Activated T-cell treated with anti-CD3 and anti-CD28 coated beads for 24 hours (primary cell): ENCODE data around the gene TBX6.
"Not testable (repeated sequence)": the region's sequence is repeated elsewhere in the genome, so short reads cannot be mapped to it uniquely, and the experiment has no call there.

Experiments used
- DNase-seq: peaks from one replicate; pipeline ENCODE4 v3.0.0-alpha.2; 2020; ENCODE audit warnings: low read depth

Gene TBX6

DNA sequence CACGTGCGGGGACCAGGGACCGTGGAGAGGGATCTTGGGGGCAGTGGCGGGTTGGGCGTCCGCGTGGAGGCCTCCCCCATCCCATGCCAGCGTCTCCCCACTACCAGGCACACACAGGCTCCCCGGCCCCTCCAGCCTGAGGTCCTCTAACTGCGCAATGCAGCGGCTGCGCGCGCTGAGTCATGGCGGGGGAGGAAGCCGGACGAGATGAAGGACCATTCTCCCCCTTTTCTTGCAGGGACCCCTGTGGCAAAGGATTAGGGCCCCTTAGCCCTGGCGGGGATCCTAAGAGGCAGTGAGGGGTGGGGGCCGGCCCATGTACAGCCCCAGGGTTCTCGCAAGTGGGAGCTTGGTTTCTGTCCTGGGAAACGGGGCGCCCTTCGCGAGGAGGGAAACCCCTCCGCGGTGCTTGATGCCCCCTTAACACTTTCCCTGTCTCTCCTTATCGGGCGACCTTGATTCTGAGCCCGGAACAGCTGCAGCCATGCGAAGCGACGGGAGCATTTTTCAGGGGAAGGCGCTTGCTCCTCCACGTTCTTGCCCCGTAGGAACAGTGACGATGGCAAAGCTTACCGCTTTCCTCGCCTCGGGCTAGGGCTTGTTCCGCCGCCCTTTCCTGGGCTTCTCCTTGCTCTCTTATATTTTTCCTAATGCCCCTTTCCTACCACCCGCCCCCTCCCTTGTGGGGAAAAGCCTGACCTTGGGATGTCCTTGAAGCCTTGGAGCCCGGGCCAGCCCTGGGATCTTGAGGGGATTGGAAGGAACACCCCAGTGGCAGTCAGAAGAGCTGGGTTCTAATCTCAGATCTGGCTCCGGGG, 25.6 kb downstream of the TBX6 start:
- DNase-seq: peak; percentile 21

DNA sequence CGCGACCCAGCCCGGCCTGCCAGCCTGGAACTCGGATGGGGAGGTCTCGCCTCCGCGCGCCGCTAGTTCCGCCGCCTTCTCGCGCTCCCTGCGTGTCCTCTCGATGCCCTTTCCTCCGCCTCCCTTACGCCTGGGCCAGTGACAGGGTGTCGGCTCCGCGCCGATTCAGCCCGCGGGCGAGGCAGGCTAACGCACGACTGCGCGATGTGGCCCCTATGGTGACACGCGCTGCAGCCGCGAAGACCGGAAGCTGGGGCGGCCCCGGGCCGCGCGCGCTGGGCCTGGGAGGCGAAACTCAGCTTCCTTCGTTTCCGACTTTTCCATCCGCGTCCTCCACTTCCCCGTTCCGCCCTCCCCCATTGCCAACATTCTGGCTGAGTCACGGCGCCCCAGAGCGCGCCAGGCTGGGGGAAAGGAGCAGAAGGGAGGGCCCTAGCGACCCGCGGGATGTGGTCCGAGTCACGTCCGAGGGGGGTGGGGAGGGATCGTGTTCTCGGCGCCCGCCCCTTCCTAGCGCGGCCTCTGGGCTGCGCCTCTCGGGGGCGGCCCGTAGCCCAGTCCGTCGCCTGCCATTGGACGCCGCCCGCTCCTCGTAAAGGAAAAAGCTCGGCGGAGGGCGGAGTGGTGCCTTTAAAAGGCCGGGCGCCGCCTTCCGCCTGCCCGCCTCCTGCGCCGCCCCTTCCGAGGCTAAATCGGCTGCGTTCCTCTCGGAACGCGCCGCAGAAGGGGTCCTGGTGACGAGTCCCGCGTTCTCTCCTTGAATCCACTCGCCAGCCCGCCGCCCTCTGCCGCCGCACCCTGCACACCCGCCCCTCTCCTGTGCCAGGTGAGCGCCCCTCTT, 26.4 kb downstream of the TBX6 start, which contains the start of gene ALDOA:
TSS of gene ALDOA (plus strand) at position 659 of the 841 bp plus-strand sequence. CDS start 1,138 bp downstream, outside the sequence.
- DNase-seq: peak; percentile 95

DNA sequence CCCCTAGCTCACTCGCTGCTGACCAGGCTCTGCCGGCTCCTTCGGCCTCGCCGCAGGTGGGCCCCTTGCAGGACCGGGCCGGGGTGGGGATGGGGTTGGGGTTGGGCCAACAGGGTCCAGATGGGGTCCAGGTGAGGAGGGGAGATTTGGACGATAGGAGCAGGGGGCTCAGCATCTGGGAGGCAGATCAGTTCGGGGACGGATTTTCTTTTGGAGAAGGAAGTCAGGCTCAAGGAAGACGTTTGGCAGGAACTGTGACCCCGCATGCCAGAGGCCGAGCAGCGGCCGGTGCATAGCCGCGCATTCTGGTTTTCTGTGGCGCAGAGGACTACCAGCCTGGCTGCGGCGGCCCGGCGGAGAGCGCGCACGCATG, 27.0 kb downstream of the TBX6 start:
- no peak for DNase-seq

DNA sequence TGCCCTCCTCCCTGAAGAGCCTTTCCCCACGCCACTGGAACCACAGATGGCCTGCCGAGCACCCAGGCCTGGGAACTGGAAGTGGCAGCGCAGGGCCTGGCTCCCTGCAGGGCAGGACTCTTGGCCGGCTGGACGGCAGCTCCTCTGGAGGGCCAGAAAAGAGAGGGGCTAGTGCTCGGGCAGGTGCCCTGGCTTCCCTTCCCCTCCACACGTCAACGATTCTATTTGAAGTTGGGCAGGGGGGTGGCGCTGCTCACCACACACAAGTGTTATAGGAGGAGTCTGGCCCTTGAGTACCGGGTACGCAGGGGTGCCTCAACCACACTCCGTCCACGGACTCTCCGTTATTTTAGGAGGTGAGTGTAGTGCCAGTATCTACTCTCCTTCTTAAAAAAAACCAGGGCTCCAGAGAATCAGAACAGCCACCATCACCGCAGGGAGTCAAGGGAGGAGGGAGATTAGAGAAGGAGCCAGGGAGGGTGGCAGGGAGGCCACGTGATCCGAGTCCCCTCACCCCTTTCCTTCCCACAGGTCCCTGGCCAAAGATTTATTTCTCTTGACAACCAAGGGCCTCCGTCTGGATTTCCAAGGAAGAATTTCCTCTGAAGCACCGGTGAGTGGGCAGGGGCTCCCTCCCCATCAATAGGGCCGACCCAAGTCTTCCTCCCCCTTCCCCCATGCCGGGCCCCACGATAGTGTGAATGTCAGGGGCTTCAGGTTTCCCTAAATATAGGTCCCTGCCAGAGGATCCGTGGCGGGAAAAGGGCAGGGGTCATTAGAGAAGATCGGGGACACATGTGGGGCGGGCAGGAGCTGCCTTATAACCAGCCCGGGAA, 27.6 kb downstream of the TBX6 start:
- peak; percentile 64 for DNase-seq

DNA sequence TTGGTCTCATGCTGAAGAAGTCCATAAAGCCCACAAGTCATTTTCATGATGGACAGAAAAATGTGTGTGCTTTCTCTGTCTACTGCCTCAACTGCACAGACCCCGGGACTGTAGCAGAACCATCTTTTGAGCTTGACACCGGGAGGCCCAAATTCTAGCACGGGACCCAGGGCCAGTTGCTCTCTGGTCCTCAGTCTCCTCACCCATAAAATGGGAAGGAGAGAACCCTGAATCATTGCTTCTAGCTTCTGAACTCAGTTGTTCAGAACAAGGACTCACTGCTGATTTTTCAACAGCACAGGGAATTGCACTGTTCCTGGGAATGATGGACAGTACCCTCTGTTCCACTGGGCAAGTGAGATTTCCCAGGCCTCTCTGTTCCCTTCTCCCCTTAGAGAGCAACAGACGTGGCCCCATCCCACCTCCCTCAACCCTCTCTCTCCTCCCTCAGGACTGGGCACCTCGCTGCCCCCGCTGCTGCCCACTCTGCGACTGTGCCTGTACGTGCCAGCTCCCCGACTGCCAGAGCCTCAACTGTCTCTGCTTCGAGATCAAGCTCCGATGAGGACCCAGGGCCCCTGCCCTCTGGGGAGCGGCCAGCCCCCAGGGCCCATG, 28.3 kb downstream of the TBX6 start:
- no peak for DNase-seq

DNA sequence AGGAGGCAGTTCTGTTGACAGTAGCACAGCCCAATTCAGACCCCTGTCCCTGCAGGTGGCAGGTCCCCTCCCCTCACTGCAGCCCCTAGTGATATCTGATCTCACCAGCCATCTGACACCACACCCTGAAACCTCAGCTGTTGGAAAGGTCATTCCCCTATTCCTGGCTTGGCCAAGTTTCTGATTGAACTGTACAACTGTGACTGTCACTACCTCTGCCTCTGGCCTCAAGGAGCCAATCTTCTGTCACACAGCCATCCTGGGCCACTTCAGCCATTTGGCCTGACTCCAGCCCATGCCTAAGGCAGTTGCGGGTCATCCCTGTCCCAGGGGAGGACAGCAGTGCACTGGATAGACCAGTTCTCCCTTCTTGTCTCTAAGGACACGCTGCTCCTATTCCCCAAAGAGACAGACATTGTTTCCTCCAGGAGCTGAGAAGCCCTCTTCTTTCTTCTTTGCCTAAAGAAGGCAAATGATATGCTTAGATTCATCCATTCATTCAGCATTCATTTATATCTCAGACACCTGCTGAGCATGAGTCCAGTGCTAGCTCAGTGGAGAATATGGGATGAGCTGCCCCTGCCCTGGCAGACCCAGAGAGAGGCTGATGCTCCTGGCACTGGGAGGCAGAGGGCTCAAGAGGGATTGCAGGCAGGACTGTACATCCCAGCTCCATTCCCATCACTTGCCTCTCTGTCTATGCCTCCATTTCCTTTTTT, 30.7 kb downstream of the TBX6 start:
- DNase-seq: no peak

DNA sequence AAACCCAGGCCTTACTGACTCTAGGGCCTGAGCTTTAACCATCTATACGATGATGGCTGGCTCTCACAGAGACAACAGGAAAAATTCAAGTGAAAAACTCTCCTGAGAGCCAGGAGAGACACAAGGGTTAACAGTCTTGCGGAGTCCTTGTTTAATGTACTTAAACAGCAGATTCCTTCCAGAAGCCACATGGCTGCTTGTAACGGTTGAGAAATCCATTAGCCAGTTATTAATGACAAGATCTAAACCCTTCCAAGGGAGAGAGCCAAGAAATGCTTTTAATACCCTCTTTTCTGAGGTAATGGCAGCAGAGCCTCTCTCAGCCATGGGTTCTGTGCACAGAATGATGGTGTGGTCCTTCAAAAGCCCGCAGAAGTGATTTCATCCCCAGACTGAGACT, 31.4 kb downstream of the TBX6 start:
- no peak for DNase-seq

DNA sequence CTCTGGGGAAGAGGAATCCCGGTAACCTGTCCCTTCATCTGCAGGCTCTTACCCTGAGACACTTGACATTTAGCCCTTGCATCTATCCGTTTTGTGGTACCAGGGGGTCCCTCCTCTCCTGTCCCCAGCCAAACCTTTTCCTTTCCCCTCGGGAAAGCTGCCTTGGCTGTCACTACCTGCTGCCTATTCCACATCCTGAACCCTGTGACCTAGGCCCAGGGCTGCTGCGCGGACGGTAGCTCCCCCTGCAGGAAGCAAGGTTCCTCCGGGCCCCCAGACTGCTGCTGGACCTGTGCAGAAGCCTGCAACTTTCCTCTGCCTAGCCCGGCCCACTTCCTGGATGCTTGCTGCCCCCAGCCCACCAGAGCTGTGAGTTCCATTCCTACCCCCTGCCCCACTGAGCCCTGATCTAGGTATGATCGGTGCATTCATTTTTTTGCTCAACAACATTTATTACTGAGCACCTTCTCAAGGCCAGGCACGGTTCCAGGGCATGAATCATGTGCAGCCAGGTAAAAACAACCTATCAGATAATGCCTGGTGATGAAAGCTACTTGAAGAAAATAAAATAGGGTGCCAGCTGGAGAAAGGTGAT, 36.7 kb downstream of the TBX6 start:
- DNase-seq: peak; percentile 38

DNA sequence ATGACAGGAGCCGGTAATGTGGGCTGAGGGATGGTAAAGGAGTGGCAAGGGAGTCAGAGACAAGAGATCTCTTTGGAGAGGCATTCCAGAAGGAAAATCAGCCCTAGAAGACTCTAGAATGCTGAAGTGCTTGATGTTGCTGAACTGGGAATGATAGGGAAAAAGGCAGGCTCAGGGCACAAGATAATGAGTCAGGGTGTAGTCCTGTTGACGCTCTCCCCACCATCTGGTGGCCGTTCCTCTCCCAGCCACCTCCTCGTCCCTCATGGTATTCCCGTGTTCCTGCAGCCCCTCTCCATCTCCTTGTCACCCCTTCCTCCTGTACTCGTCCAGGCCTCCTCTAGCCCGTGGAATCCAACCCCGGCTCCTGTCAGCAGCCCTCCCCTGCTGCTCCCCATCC, 37.3 kb downstream of the TBX6 start:
- no peak for DNase-seq

DNA sequence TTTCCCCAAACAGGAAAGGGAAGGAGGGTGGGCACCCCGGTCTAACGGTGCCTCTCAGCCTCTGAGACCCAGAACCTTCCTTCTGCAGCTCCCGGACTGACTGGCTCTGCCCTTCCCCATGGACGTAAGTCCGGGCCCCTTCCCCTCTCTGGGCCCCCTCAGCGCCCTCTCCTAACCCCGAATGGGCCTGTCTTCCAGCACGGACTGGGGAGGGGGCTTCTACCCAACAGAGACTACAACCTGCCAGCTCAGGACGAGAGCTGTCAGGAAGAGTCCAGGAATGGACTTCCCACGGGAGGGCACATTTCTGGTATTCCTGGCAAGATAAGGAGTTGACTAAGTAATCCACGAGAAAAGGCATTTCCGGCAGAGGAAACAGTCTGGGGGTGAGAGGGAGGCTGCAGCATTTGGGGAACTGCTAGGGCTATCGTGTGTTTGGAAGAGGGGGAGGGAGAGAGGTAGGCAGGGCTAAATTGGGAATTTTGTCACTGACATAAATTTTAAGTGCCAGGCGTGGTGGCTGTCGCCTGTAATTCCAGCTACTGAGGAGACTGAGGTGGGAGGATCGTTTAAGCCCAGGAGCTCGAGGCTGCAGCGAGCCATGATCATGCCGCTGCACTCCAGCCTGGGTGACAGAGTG, 38.2 kb downstream of the TBX6 start:
- no peak for DNase-seq

DNA sequence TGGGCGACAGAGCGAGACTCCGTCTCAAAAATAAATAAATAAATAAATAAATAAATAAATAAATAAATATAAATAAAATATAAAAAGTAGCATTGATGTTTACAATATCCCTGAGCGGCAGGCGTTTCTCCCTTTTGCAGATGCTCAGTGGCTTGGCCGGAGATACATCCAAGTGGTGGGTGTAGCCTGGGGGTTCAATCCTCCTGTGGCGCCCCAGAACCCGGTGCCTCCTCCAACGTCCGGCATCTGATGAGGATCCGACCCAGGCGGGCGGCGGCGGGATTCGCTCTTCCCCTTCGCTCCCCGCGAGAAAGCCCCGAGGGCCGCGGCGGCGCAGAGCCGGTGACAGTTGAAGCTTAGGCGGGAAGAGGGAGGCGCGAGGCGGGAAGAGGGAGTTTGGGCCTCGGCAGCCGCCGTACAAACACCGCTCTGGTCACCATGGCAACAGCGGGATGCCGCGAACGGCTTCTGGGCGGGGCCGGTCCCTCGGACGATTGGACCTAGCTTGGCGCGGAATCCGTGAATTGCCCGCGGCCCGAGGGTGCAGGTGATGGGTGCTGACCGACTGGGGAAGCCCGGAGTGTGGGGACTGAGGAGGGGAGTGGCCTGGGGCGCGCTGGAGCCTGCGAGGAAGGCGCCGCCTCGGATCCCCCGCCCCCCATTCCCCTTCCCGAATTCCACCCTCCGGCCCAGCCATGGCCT, 38.9 kb downstream of the TBX6 start:
- peak; percentile 89 for DNase-seq

DNA sequence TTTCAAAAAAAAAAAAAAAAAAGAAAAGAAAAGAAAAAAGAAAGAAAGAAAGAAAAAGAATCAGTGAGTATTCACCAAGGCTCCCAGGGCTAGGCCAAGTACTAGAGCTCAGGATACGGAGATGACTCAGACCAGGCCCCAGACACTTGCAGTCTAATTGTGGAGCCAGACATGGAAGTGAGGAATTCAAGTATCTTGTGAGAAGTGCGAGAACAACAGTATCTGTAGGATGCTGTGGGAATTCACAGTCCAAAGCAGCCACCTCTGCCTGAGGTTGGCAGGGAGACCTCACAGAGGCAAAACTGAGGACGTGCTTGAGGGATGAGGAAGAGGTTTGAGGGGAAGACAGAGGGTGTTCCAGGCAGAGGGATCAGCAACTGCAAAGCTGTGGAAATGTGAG, 40.2 kb downstream of the TBX6 start:
- no peak for DNase-seq

DNA sequence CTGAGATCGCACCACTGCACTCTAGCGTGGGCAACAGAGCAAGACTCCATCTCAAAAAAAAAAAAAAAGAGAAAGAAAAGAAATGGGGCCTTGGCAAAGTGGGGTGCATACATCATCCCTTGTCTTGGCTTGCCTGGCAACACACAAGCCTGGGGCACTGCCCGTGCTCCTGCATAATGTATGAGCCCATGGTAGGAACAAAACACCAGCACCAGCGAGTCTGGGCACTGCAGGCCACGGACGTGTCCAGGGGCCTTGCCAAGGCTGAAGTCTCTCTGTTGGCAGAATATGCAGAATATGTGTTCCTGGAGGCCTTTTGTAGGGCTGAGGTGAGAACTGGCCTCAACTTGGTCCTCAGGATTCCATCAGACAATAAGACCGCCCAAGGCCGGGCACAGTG, 41.9 kb downstream of the TBX6 start:
- no peak for DNase-seq

DNA sequence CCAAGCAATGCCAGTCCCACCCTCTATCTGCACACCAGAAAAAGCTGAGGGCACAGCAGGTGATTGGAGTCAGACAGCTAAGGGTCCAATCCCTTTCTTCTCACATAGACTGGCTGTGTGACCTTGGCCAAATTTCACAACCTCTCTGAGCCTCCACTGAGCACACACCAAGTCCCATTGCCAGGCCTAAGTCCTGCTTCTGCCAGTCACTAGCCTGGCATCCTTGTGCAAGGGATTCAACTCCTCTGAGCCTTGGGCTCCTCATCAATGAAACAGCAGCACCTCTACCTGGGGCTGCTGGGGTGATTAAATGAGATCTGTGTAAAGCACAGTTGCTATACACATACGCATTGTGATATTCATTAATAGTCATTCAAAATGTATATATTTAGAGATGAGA, 45.1 kb downstream of the TBX6 start:
- no peak for DNase-seq

DNA sequence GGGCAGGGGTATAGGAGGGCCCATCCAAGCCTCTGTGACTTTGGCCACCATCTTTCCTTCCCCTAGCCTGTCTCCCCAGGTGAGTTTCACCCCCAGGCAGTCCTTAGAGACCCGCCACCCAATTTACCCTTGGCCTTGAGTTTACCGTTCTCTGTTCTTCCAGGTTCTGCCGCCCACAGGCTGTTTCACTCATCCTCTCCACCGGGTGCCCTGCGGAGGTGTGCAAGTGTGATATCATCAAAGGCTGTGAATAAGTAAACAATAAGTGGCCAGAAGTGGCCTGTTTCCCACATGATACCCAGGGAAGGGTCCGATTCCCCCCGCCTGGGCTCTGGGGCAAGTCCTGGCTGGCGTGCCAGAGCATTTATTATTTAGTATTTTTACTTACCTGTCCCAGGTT, 45.5 kb downstream of the TBX6 start:
- no peak for DNase-seq

DNA sequence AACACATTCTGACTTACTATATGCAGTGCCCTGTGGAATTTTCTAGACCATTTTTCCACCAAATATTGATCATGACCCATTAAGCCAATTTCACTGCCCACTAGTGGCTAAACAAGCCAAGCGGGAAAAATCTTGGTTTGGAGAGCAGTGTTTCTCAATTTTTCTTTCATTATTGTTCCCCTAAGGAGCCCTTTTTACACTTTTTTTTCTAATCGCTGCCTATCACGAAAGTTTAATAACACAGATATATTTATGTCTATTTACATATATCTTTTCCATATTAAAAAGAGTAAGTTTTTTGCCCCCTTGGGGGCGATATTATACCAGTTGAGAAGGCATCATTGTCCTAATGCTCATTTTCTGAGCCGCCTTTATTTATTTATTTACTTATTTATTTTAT, 49.9 kb downstream of the TBX6 start:
- DNase-seq: no peak

DNA sequence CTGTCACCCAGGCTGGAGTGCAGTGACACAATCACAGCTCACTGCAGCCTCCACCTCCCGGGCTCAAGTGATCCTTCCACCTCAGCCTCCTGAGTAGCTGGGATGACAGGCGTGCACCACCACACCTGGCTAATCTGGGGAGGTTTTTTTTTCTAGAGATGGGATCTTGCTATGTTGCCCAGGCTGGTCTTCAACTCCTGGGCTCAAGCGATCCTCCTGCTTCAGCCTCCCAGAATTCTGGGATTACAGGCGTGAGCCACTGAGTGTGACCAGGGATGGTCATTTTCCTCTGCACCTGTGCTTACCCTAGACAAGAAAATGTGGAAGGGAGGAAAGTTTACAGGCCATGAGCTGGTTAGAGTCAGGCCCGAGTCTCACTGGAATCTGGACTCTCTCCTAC, 51.0 kb downstream of the TBX6 start:
- not testable (repeated sequence) for DNase-seq

DNA sequence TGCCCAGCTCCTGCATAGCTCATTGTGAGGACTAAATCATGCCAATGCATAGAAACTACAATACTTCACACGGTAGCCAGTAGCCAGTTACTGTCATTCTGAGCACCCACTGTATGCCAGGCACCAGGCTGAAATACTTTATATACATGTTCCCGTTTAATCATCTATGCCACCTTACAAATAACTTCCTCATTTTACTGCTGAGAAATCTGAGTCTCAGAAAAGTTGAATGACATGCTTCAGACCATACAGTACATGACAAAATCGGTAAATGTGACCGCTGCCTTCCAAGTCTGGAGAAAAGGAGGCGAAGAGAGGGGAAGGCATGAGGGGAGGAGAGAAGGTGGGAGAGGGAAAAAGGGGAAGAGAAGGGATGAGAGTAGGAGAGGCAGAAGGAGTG, 51.5 kb downstream of the TBX6 start:
- no peak for DNase-seq
